Left kidney (tissue), 8 donors: ENCODE data around the gene SCYL3. TPM values are rescaled to one million over a fixed set of nuclear protein-coding genes. Genes with fewer than 3 reads are reported as not detected.
"Not testable (repeated sequence)": the region's sequence is repeated elsewhere in the genome, so short reads cannot be mapped to it uniquely, and the experiment has no call there.

ENCODE experiments used
- DNase-seq: peaks from one replicate; pipeline ENCODE4 v3.0.0-alpha.2; 2013
- long read RNA-seq, 8 donors: transcript quantifications; one replicate each; lab custom pipeline, GENCODE V29; 2026
- polyA plus RNA-seq: library from polyadenylated mRNA; unstranded; fragments of 120-200 nt; gene quantifications from one replicate; pipeline ENCODE4 v1.2.1, GENCODE V29; 2013; ENCODE audit not compliant: insufficient read length

The SCYL3 gene
- polyA plus RNA-seq, result 20.9 TPM
- long read RNA-seq, donor 1, full-length matches to known transcripts, result 1 of 1 reads
- long read RNA-seq, donor 1, partial matches to known transcripts, result 0 of 1 reads
- long read RNA-seq, donor 1, other reads (novel, unspliced or antisense), result 0 of 1 reads
- long read RNA-seq, donor 2, full-length matches to known transcripts, result 2 of 10 reads
- long read RNA-seq, donor 2, partial matches to known transcripts, result 8 of 10 reads
- long read RNA-seq, donor 2, other reads (novel, unspliced or antisense), result 0 of 10 reads
- long read RNA-seq, donor 3, partial matches to known transcripts, result 7 of 7 reads
- long read RNA-seq, donor 3, other reads (novel, unspliced or antisense), result 0 of 7 reads
- long read RNA-seq, donor 4, result 0 reads
- long read RNA-seq, donor 5, full-length matches to known transcripts, result 2 of 2 reads
- long read RNA-seq, donor 5, partial matches to known transcripts, result 0 of 2 reads
- long read RNA-seq, donor 5, other reads (novel, unspliced or antisense), result 0 of 2 reads
- long read RNA-seq, donor 6, full-length matches to known transcripts, result 2 of 2 reads
- long read RNA-seq, donor 6, partial matches to known transcripts, result 0 of 2 reads
- long read RNA-seq, donor 6, other reads (novel, unspliced or antisense), result 0 of 2 reads
- long read RNA-seq, donor 7, full-length matches to known transcripts, result 4 of 9 reads
- long read RNA-seq, donor 7, partial matches to known transcripts, result 5 of 9 reads
- long read RNA-seq, donor 7, other reads (novel, unspliced or antisense), result 0 of 9 reads
- long read RNA-seq, donor 8, full-length matches to known transcripts, result 1 of 1 reads
- long read RNA-seq, donor 8, partial matches to known transcripts, result 0 of 1 reads
- long read RNA-seq, donor 8, other reads (novel, unspliced or antisense), result 0 of 1 reads

GRCh38 chr1:169893645-169894423, at the start of gene SCYL3:
Gene SCYL3 (minus strand): TSS chr1:169893896. CDS start chr1:169888840, 5,056 bp downstream.
- DNase-seq, result peak; percentile 98

- DNase-seq, result peak; percentile 72
These were observed 48.5 kb upstream of the SCYL3 start for GRCh38 chr1:169941982-169942830.

GRCh38 chr1:169933984-169934725, 40.5 kb upstream of the SCYL3 start:
- peak; percentile 25 for DNase-seq

GRCh38 chr1:169931795-169932231, 38.1 kb upstream of the SCYL3 start:
- no peak for DNase-seq

GRCh38 chr1:169929210-169929526, 35.5 kb upstream of the SCYL3 start:
- DNase-seq, result no peak

GRCh38 chr1:169928438-169929209, 34.9 kb upstream of the SCYL3 start:
- peak; percentile 36 for DNase-seq

GRCh38 chr1:169925505-169926482, 32.1 kb upstream of the SCYL3 start:
- DNase-seq, result no peak

GRCh38 chr1:169924829-169925228, 31.1 kb upstream of the SCYL3 start:
- no peak for DNase-seq

- DNase-seq, result no peak
These were observed 30.4 kb upstream of the SCYL3 start for GRCh38 chr1:169924063-169924462.

- DNase-seq, result no peak
These were observed 27.4 kb upstream of the SCYL3 start for GRCh38 chr1:169921080-169921479.

- no peak for DNase-seq
These were observed 25.2 kb upstream of the SCYL3 start for GRCh38 chr1:169918927-169919326.

- DNase-seq, result not testable (repeated sequence)
These were observed 24.5 kb upstream of the SCYL3 start for GRCh38 chr1:169918220-169918619.

- DNase-seq, result no peak
These were observed 21.5 kb upstream of the SCYL3 start for GRCh38 chr1:169915150-169915549.

GRCh38 chr1:169914531-169914930, 20.8 kb upstream of the SCYL3 start:
- DNase-seq, result no peak

GRCh38 chr1:169909499-169909898, 15.8 kb upstream of the SCYL3 start:
- DNase-seq, result no peak

- DNase-seq, result no peak
These were observed 13.2 kb upstream of the SCYL3 start for GRCh38 chr1:169906938-169907337.

- no peak for DNase-seq
These were observed 11.1 kb upstream of the SCYL3 start for GRCh38 chr1:169904834-169905233.

GRCh38 chr1:169902751-169903150, 9.1 kb upstream of the SCYL3 start:
- no peak for DNase-seq
